A549 (cell line): Measurements from ENCODE around the gene CMTR1.

Experiments used
- BHLHE40 ChIP-seq: IDR thresholded peaks from 2 replicates; pipeline ENCODE4 v1.6.1; 2012; ENCODE audit warnings: low read depth, low read length, inconsistent platforms
- CBX2 ChIP-seq: fragments of 200-600 bp; sonication (generic); IDR thresholded peaks from 2 replicates; pipeline ENCODE4 v1.6.1; 2016; ENCODE audit warnings: low read depth, mild to moderate bottlenecking, borderline replicate concordance
- CBX8 ChIP-seq: fragments of 200-600 bp; sonication (generic); IDR thresholded peaks from 2 replicates; pipeline ENCODE4 v1.6.1; 2016
- CEBPB ChIP-seq, 2 experiments: fragments of >200 bp in 1 of 2; sonication (Bioruptor Twin) in 1 of 2; formaldehyde crosslinking in 1 of 2; IDR thresholded peaks; 2 replicates each; pipeline ENCODE4 v1.6.1; 2012 to 2016
- CTCF ChIP-seq: fragments of >200 bp; sonication (Bioruptor Twin); formaldehyde crosslinking; IDR thresholded peaks from 3 replicates; pipeline ENCODE4 v1.5.1; 2016
- EHMT2 ChIP-seq: fragments of 200-600 bp; sonication (generic); IDR thresholded peaks from 2 replicates; pipeline ENCODE4 v1.6.1; 2016; ENCODE audit warnings: antibody characterized with exemption, low read depth, mild to moderate bottlenecking, moderate library complexity
- HDAC2 ChIP-seq: fragments of 200-600 bp; sonication (generic); IDR thresholded peaks from 2 replicates; pipeline ENCODE4 v1.6.1; 2016
- RFX5 ChIP-seq: fragments of 450-650 bp; IDR thresholded peaks from 2 replicates; pipeline ENCODE4 v1.7.1; 2014; ENCODE audit warnings: antibody characterized with exemption, mild to moderate bottlenecking, moderate library complexity
- ZFP36 ChIP-seq: fragments of 450-650 bp; IDR thresholded peaks from 2 replicates; pipeline ENCODE4 v1.6.1; 2014; ENCODE audit warnings: borderline replicate concordance; ENCODE audit not compliant: partially characterized antibody

GRCh38 chr6:37524025-37524969 is 91.3 kb downstream of the CMTR1 start:
- TF ChIP-seq ZFP36 (no peak), CEBPB (IDR thresholded peaks at IDR 0.05) (no peak), RFX5 (no peak), CTCF (no peak), HDAC2 (no peak), BHLHE40 (no peak), CBX8 (no peak), CBX2 (no peak), EHMT2 (no peak)
